Pons (tissue), 1 donor: Measurements from ENCODE around the gene LIMS1.

ENCODE experiments used
- DNase-seq: peaks from one replicate; pipeline ENCODE4 v3.0.0-alpha.2; 2016; ENCODE audit warnings: low spot score

LIMS1 gene

GRCh38 chr2:108615480-108616090 is 81.3 kb downstream of the LIMS1 start:
- no peak for DNase-seq

GRCh38 chr2:108616318-108616717 is 82.0 kb downstream of the LIMS1 start:
- no peak for DNase-seq

GRCh38 chr2:108616751-108617161 is 82.5 kb downstream of the LIMS1 start:
- DNase-seq = no peak

GRCh38 chr2:108617617-108618016 is 83.3 kb downstream of the LIMS1 start:
- no peak for DNase-seq

GRCh38 chr2:108619925-108620620 is 85.8 kb downstream of the LIMS1 start:
- no peak for DNase-seq

- DNase-seq = no peak
These were observed 86.4 kb downstream of the LIMS1 start for GRCh38 chr2:108620656-108621055.

GRCh38 chr2:108621087-108621559 is 86.9 kb downstream of the LIMS1 start:
- no peak for DNase-seq

GRCh38 chr2:108621687-108622681 is 87.7 kb downstream of the LIMS1 start:
- no peak for DNase-seq

- DNase-seq = no peak
These were observed 89.3 kb downstream of the LIMS1 start for GRCh38 chr2:108623616-108624015.

- no peak for DNase-seq
These were observed 91.0 kb downstream of the LIMS1 start for GRCh38 chr2:108625186-108625827.

GRCh38 chr2:108625828-108626195 is 91.5 kb downstream of the LIMS1 start:
- DNase-seq = no peak

GRCh38 chr2:108626995-108627394 is 92.7 kb downstream of the LIMS1 start:
- no peak for DNase-seq

- DNase-seq = no peak
These were observed 93.8 kb downstream of the LIMS1 start for GRCh38 chr2:108627911-108628567.

- no peak for DNase-seq
These were observed 94.7 kb downstream of the LIMS1 start for GRCh38 chr2:108628936-108629335.

- no peak for DNase-seq
These were observed 95.1 kb downstream of the LIMS1 start for GRCh38 chr2:108629417-108629816.

- no peak for DNase-seq
These were observed 96.5 kb downstream of the LIMS1 start for GRCh38 chr2:108630567-108631405.

GRCh38 chr2:108632332-108633160 is 98.3 kb downstream of the LIMS1 start:
- DNase-seq = no peak

GRCh38 chr2:108633409-108633808 is 99.1 kb downstream of the LIMS1 start:
- no peak for DNase-seq

- DNase-seq = no peak
These were observed 99.7 kb downstream of the LIMS1 start for GRCh38 chr2:108634011-108634410.
